ENCODE measurements around the gene ASGR1. TPM values are rescaled to one million over a fixed set of nuclear protein-coding genes. Genes with fewer than 3 reads are reported as not detected.

The ASGR1 gene
- total RNA-seq, 1 donor from 2014 or later = 1.6 TPM

- Mint-ChIP-seq H3K27ac (ENCODE audit: unreplicated experiment) (no peak overlapping the region), H3K9me3 (ENCODE audit: unreplicated experiment) (no peaks in the 10 kb centered on the region), H3K36me3 (ENCODE audit: unreplicated experiment) (no peaks in the 10 kb centered on the region), H3K4me3 (ENCODE audit: unreplicated experiment) (no peak overlapping the region), H3K27me3 (ENCODE audit: unreplicated experiment) (peaks cover 47% of the 10 kb centered on the region), H3K4me1 (ENCODE audit: unreplicated experiment) (peaks cover 9% of the 10 kb centered on the region)
- DNase-seq (ENCODE audit: extremely low spot score, unreplicated experiment) = no peak
- peak; percentile 96 for TF ChIP-seq CTCF (IDR thresholded peaks at IDR 0.05)
Observed at GRCh38 chr17:7136266-7136877, 42.8 kb downstream of the ASGR1 start.

GRCh38 chr17:7133916-7134315 is 45.3 kb downstream of the ASGR1 start:
- Mint-ChIP-seq H3K27me3 (ENCODE audit: unreplicated experiment) (peaks cover 47% of the 10 kb centered on the region), H3K4me1 (ENCODE audit: unreplicated experiment) (peaks cover 12% of the 10 kb centered on the region), H3K9me3 (ENCODE audit: unreplicated experiment) (no peaks in the 10 kb centered on the region), H3K4me3 (ENCODE audit: unreplicated experiment) (no peak overlapping the region), H3K27ac (ENCODE audit: unreplicated experiment) (no peak overlapping the region), H3K36me3 (ENCODE audit: unreplicated experiment) (no peaks in the 10 kb centered on the region)
- DNase-seq (ENCODE audit: extremely low spot score, unreplicated experiment) = no peak
- TF ChIP-seq CTCF (IDR thresholded peaks at IDR 0.05) = no peak

- Mint-ChIP-seq H3K36me3 (ENCODE audit: unreplicated experiment) (no peaks in the 10 kb centered on the region), H3K4me1 (ENCODE audit: unreplicated experiment) (peaks cover 12% of the 10 kb centered on the region), H3K9me3 (ENCODE audit: unreplicated experiment) (no peaks in the 10 kb centered on the region), H3K4me3 (ENCODE audit: unreplicated experiment) (no peak overlapping the region), H3K27me3 (ENCODE audit: unreplicated experiment) (peaks cover 51% of the 10 kb centered on the region), H3K27ac (ENCODE audit: unreplicated experiment) (no peak overlapping the region)
- no peak for DNase-seq (ENCODE audit: extremely low spot score, unreplicated experiment)
- peak; percentile 24 for TF ChIP-seq CTCF (IDR thresholded peaks at IDR 0.05)
Observed at GRCh38 chr17:7133424-7133823, 45.7 kb downstream of the ASGR1 start.

- peaks cover 50% of the 10 kb centered on the region for H3K27me3 Mint-ChIP-seq (ENCODE audit: unreplicated experiment)
- no peak overlapping the region for H3K4me3 Mint-ChIP-seq (ENCODE audit: unreplicated experiment)
- H3K9me3 Mint-ChIP-seq (ENCODE audit: unreplicated experiment) = no peaks in the 10 kb centered on the region
- H3K27ac Mint-ChIP-seq (ENCODE audit: unreplicated experiment) = no peak overlapping the region
- H3K36me3 Mint-ChIP-seq (ENCODE audit: unreplicated experiment) = no peaks in the 10 kb centered on the region
- DNase-seq (ENCODE audit: extremely low spot score, unreplicated experiment) = no peak
- no peak for TF ChIP-seq CTCF (IDR thresholded peaks at IDR 0.05)
- peaks cover 15% of the 10 kb centered on the region for H3K4me1 Mint-ChIP-seq (ENCODE audit: unreplicated experiment)
Observed at GRCh38 chr17:7132511-7133094, 46.6 kb downstream of the ASGR1 start.

- no peak for DNase-seq (ENCODE audit: extremely low spot score, unreplicated experiment)
- Mint-ChIP-seq H3K27me3 (ENCODE audit: unreplicated experiment) (peaks cover 43% of the 10 kb centered on the region), H3K4me3 (ENCODE audit: unreplicated experiment) (no peak overlapping the region), H3K36me3 (ENCODE audit: unreplicated experiment) (no peaks in the 10 kb centered on the region), H3K4me1 (ENCODE audit: unreplicated experiment) (peaks cover 15% of the 10 kb centered on the region), H3K27ac (ENCODE audit: unreplicated experiment) (no peak overlapping the region), H3K9me3 (ENCODE audit: unreplicated experiment) (no peaks in the 10 kb centered on the region)
- TF ChIP-seq CTCF (IDR thresholded peaks at IDR 0.05) = no peak
Observed at GRCh38 chr17:7131423-7131791, 47.8 kb downstream of the ASGR1 start.

Measured in osteocyte (in vitro differentiated cells).